Stomach smooth muscle (tissue), 2 donors: ENCODE measurements around the gene CACNA2D2.

Experiments
- H3K27ac ChIP-seq: one replicate; pipeline ENCODE4 v1.7.0; 2013; ENCODE audit warnings: mild to moderate bottlenecking, low read length, inconsistent platforms
- H3K27me3 ChIP-seq, 2 donors: one replicate each; pipeline ENCODE4 v1.7.0; 2013; ENCODE audit warnings: low read length in 2 of 2; ENCODE audit not compliant: insufficient read depth in 2 of 2, control insufficient read depth in 1 of 2
- H3K36me3 ChIP-seq, 2 donors: one replicate each; pipeline ENCODE4 v1.7.0; 2013; ENCODE audit warnings: low read length in 2 of 2; ENCODE audit not compliant: control insufficient read depth in 2 of 2, insufficient read depth in 2 of 2
- H3K4me1 ChIP-seq: one replicate; pipeline ENCODE4 v1.7.0; 2013; ENCODE audit warnings: low read length; ENCODE audit not compliant: control insufficient read depth, insufficient read depth
- H3K4me3 ChIP-seq, 2 donors: one replicate each; pipeline ENCODE4 v1.7.0; 2013; ENCODE audit warnings: low read length in 2 of 2
- H3K9ac ChIP-seq, 2 donors: one replicate each; pipeline ENCODE4 v1.7.0; 2013; ENCODE audit warnings: low read length in 2 of 2, mild to moderate bottlenecking in 1 of 2
- H3K9me3 ChIP-seq, 2 donors: one replicate each; pipeline ENCODE4 v1.7.0; 2013; ENCODE audit warnings: low read length in 2 of 2; ENCODE audit not compliant: control insufficient read depth in 2 of 2
- donor health status: healthy.
- donor health status: Pancreatic carcinoma.

Gene CACNA2D2

GRCh38 chr3:50442945-50443579 is 60.4 kb downstream of the CACNA2D2 start:
- no peak overlapping the region for H3K9ac ChIP-seq
- no peak overlapping the region for H3K4me3 ChIP-seq
- H3K27ac ChIP-seq = no peak overlapping the region
- no peaks in the 10 kb centered on the region for H3K27me3 ChIP-seq
- no peaks in the 10 kb centered on the region for H3K4me1 ChIP-seq
- no peaks in the 10 kb centered on the region for H3K36me3 ChIP-seq
- no peaks in the 10 kb centered on the region for H3K9me3 ChIP-seq

GRCh38 chr3:50441424-50442217 is 61.8 kb downstream of the CACNA2D2 start:
- H3K36me3 ChIP-seq = no peaks in the 10 kb centered on the region
- no peaks in the 10 kb centered on the region for H3K27me3 ChIP-seq
- no peak overlapping the region for H3K4me3 ChIP-seq
- H3K9me3 ChIP-seq = no peaks in the 10 kb centered on the region
- no peaks in the 10 kb centered on the region for H3K4me1 ChIP-seq
- H3K27ac ChIP-seq = no peak overlapping the region
- no peak overlapping the region for H3K9ac ChIP-seq

- no peak overlapping the region for H3K9ac ChIP-seq
- H3K4me3 ChIP-seq = no peak overlapping the region
- no peaks in the 10 kb centered on the region for H3K27me3 ChIP-seq
- H3K36me3 ChIP-seq = no peaks in the 10 kb centered on the region
- H3K27ac ChIP-seq = no peak overlapping the region
- no peaks in the 10 kb centered on the region for H3K9me3 ChIP-seq
- no peaks in the 10 kb centered on the region for H3K4me1 ChIP-seq
Measured at GRCh38 chr3:50436114-50436674, 67.2 kb downstream of the CACNA2D2 start.

- Histone ChIP-seq H3K27ac (no peak overlapping the region), H3K4me1 (no peaks in the 10 kb centered on the region), H3K9ac (no peak overlapping the region), H3K36me3 (no peaks in the 10 kb centered on the region), H3K4me3 (no peak overlapping the region), H3K27me3 (no peaks in the 10 kb centered on the region), H3K9me3 (no peaks in the 10 kb centered on the region)
Measured at GRCh38 chr3:50435371-50436113, 67.9 kb downstream of the CACNA2D2 start.

- Histone ChIP-seq H3K27ac (no peak overlapping the region), H3K9ac (no peak overlapping the region), H3K27me3 (no peaks in the 10 kb centered on the region), H3K4me3 (no peak overlapping the region), H3K36me3 (no peaks in the 10 kb centered on the region), H3K9me3 (no peaks in the 10 kb centered on the region), H3K4me1 (no peaks in the 10 kb centered on the region)
Measured at GRCh38 chr3:50433954-50434353, 69.5 kb downstream of the CACNA2D2 start.

- Histone ChIP-seq H3K27ac (no peak overlapping the region), H3K4me3 (no peak overlapping the region), H3K36me3 (no peaks in the 10 kb centered on the region)
Measured at GRCh38 chr3:50430950-50431435, 72.4 kb downstream of the CACNA2D2 start.

GRCh38 chr3:50430191-50430590 is 73.2 kb downstream of the CACNA2D2 start:
- no peak overlapping the region for H3K4me3 ChIP-seq
- no peak overlapping the region for H3K9ac ChIP-seq
- H3K9me3 ChIP-seq = no peaks in the 10 kb centered on the region
- no peak overlapping the region for H3K27ac ChIP-seq
- H3K27me3 ChIP-seq = no peaks in the 10 kb centered on the region
- no peaks in the 10 kb centered on the region for H3K36me3 ChIP-seq
- H3K4me1 ChIP-seq = no peaks in the 10 kb centered on the region

More at GRCh38 chr3:50430950-50431435, 72.4 kb downstream of the CACNA2D2 start:
- no peaks in the 10 kb centered on the region for H3K9me3 ChIP-seq
- H3K27me3 ChIP-seq = no peaks in the 10 kb centered on the region
- no peak overlapping the region for H3K9ac ChIP-seq
- no peaks in the 10 kb centered on the region for H3K4me1 ChIP-seq

GRCh38 chr3:50428007-50428633 is 75.3 kb downstream of the CACNA2D2 start:
- H3K36me3 ChIP-seq = no peaks in the 10 kb centered on the region
- H3K4me1 ChIP-seq = no peaks in the 10 kb centered on the region
- H3K4me3 ChIP-seq = no peak overlapping the region
- H3K27me3 ChIP-seq = no peaks in the 10 kb centered on the region
- no peak overlapping the region for H3K27ac ChIP-seq
- no peaks in the 10 kb centered on the region for H3K9me3 ChIP-seq
- H3K9ac ChIP-seq = no peak overlapping the region

GRCh38 chr3:50427217-50427616 is 76.2 kb downstream of the CACNA2D2 start:
- no peaks in the 10 kb centered on the region for H3K4me1 ChIP-seq
- no peak overlapping the region for H3K27ac ChIP-seq
- no peak overlapping the region for H3K9ac ChIP-seq
- no peaks in the 10 kb centered on the region for H3K9me3 ChIP-seq
- H3K4me3 ChIP-seq = no peak overlapping the region
- H3K27me3 ChIP-seq = no peaks in the 10 kb centered on the region
- no peaks in the 10 kb centered on the region for H3K36me3 ChIP-seq

- no peaks in the 10 kb centered on the region for H3K4me1 ChIP-seq
- no peak overlapping the region for H3K27ac ChIP-seq
Measured at GRCh38 chr3:50425911-50426310, 77.5 kb downstream of the CACNA2D2 start.

More at GRCh38 chr3:50425911-50426310, 77.5 kb downstream of the CACNA2D2 start:
- Histone ChIP-seq H3K9me3 (no peaks in the 10 kb centered on the region), H3K27me3 (no peaks in the 10 kb centered on the region), H3K4me3 (no peak overlapping the region), H3K36me3 (no peaks in the 10 kb centered on the region), H3K9ac (no peak overlapping the region)
